Measurements from ENCODE around the gene RGS8.

RGS8 gene

DNA sequence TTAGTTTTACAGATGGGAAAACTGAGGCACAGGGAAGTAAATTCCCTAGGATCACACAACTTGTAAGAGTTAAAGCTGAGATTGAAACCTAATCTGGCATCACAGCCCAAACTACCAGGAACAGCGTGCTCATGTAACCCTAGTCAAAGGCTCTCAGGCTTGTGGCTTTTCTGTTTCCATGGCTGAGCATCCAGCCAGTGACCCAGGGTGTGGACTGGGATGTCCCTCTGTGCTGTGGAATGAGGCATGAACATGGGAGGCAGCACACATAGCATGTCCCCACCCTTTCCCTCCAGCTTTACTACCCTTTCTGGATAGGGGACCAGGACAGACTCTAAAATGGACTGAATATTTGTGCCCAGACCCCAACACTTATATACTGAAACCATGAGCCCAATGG is 45.1 kb downstream of the RGS8 start:
- TF ChIP-seq, protein P1, sequence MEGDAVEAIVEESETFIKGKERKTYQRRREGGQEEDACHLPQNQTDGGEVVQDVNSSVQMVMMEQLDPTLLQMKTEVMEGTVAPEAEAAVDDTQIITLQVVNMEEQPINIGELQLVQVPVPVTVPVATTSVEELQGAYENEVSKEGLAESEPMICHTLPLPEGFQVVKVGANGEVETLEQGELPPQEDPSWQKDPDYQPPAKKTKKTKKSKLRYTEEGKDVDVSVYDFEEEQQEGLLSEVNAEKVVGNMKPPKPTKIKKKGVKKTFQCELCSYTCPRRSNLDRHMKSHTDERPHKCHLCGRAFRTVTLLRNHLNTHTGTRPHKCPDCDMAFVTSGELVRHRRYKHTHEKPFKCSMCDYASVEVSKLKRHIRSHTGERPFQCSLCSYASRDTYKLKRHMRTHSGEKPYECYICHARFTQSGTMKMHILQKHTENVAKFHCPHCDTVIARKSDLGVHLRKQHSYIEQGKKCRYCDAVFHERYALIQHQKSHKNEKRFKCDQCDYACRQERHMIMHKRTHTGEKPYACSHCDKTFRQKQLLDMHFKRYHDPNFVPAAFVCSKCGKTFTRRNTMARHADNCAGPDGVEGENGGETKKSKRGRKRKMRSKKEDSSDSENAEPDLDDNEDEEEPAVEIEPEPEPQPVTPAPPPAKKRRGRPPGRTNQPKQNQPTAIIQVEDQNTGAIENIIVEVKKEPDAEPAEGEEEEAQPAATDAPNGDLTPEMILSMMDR (IDR thresholded peaks at IDR 0.05; ENCODE audit: low read depth, low read length): no peak
- DNase-seq (ENCODE audit: extremely low read depth, low read depth): no peak

DNA sequence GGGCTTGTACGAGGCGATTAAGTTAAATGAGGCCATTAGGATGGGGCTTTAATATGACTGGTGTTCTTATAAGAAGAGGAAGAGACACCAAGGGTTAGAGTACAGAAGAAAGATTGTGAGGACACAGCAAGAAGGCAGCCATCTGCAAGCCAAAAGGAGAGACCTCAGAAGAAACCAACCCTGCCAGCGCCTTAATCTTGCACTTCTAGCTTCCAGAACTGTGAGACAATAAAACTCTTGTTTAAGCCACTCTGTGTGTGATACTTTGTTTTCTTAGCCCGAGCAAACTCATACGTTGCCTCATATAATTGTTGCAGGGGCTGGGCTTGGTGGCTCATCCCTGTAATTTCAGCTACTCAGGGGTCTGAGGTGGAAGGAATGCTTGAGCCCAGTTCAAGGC is 46.6 kb downstream of the RGS8 start:
- DNase-seq (ENCODE audit: extremely low read depth, low read depth): no peak
- TF ChIP-seq, protein P1 (IDR thresholded peaks at IDR 0.05; ENCODE audit: low read depth, low read length): no peak

DNA sequence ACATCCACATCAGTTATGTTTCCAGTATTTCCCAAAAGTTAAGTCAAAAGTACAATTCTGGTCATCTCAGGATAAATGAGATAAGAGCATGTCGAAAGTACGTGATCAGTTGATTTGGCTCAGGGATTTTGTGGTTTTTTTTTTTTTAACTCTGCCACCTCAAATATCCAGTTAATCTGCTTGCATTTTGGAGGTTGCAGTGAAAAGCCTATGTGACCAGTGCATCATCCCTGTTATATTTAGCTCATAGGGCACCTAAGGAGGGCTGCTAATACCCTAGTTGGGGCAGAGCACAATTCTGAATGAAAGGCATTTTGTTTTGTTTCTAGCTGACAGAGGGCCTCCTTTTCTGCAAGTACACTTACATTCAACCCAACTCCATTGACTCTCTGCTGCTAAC is 48.5 kb downstream of the RGS8 start:
- TF ChIP-seq, protein P1 (IDR thresholded peaks at IDR 0.05; ENCODE audit: low read depth, low read length): no peak
- no peak for DNase-seq (ENCODE audit: extremely low read depth, low read depth)
